ENCODE data around the gene USP47.

USP47 gene

GRCh38 chr11:11841723-11842420, at the start of gene USP47:
USP47 (plus strand) TSS chr11:11841972; CDS start chr11:11842186, 214 bp downstream.
- H3K4me3 ChIP-seq (ENCODE audit: low read length), result peak within 1 kb of the TSS; percentile 85
- no CpG with 5 or more reads among the region's 70 CpGs for WGBS (ENCODE audit: insufficient coverage, insufficient read length)
- H3K27ac ChIP-seq (ENCODE audit: low read length), result no peak within 1 kb of the TSS
- H3K9me3 ChIP-seq (ENCODE audit: control insufficient read depth, insufficient read depth, low read length), result no peaks in the 10 kb centered on the region
- no peaks in the 10 kb centered on the region for H3K27me3 ChIP-seq (ENCODE audit: control insufficient read depth, insufficient read depth, low read length)
- peak; percentile 63 for DNase-seq (ENCODE audit: low read depth, low spot score)
- H3K4me1 ChIP-seq (ENCODE audit: control insufficient read depth, insufficient read depth, low read length), result no peaks in the 10 kb centered on the region; the same call in 1 of the 2 replicates
- H3K36me3 ChIP-seq (ENCODE audit: control insufficient read depth, insufficient read depth, low read length), result no peaks in the 10 kb centered on the region

- Histone ChIP-seq H3K4me1 (ENCODE audit: control insufficient read depth, insufficient read depth, low read length) (no peaks in the 10 kb centered on the region), H3K27me3 (ENCODE audit: control insufficient read depth, insufficient read depth, low read length) (no peaks in the 10 kb centered on the region), H3K4me3 (ENCODE audit: low read length) (no peak overlapping the region), H3K36me3 (ENCODE audit: control insufficient read depth, insufficient read depth, low read length) (no peaks in the 10 kb centered on the region), H3K27ac (ENCODE audit: low read length) (no peak overlapping the region), H3K9me3 (ENCODE audit: control insufficient read depth, insufficient read depth, low read length) (no peaks in the 10 kb centered on the region)
- no peak for DNase-seq (ENCODE audit: low read depth, low spot score)
- no CpG with 5 or more reads among the region's 2 CpGs for WGBS (ENCODE audit: insufficient coverage, insufficient read length)
Observed at GRCh38 chr11:11793073-11793472, 48.7 kb upstream of the USP47 start.

- Histone ChIP-seq H3K4me3 (ENCODE audit: low read length) (no peak overlapping the region), H3K36me3 (ENCODE audit: control insufficient read depth, insufficient read depth, low read length) (no peaks in the 10 kb centered on the region), H3K27me3 (ENCODE audit: control insufficient read depth, insufficient read depth, low read length) (no peaks in the 10 kb centered on the region), H3K9me3 (ENCODE audit: control insufficient read depth, insufficient read depth, low read length) (no peaks in the 10 kb centered on the region), H3K4me1 (ENCODE audit: control insufficient read depth, insufficient read depth, low read length) (no peaks in the 10 kb centered on the region), H3K27ac (ENCODE audit: low read length) (no peak overlapping the region)
- no peak for DNase-seq (ENCODE audit: low read depth, low spot score)
- WGBS (ENCODE audit: insufficient coverage, insufficient read length), result no CpG with 5 or more reads among the region's 5 CpGs
Observed at GRCh38 chr11:11798586-11799438, 43.0 kb upstream of the USP47 start.

- Histone ChIP-seq H3K4me3 (ENCODE audit: low read length) (no peak overlapping the region), H3K4me1 (ENCODE audit: control insufficient read depth, insufficient read depth, low read length) (no peaks in the 10 kb centered on the region), H3K27ac (ENCODE audit: low read length) (no peak overlapping the region), H3K36me3 (ENCODE audit: control insufficient read depth, insufficient read depth, low read length) (no peaks in the 10 kb centered on the region), H3K27me3 (ENCODE audit: control insufficient read depth, insufficient read depth, low read length) (no peaks in the 10 kb centered on the region), H3K9me3 (ENCODE audit: control insufficient read depth, insufficient read depth, low read length) (no peaks in the 10 kb centered on the region)
- DNase-seq (ENCODE audit: low read depth, low spot score), result no peak
- WGBS (ENCODE audit: insufficient coverage, insufficient read length), result no CpG with 5 or more reads among the region's 1 CpG
Observed at GRCh38 chr11:11805228-11805627, 36.5 kb upstream of the USP47 start.

GRCh38 chr11:11806074-11806473, 35.7 kb upstream of the USP47 start:
- DNase-seq (ENCODE audit: low read depth, low spot score), result no peak

GRCh38 chr11:11806586-11806985, 35.2 kb upstream of the USP47 start:
- H3K27ac ChIP-seq (ENCODE audit: low read length), result no peak overlapping the region
- H3K9me3 ChIP-seq (ENCODE audit: control insufficient read depth, insufficient read depth, low read length), result no peaks in the 10 kb centered on the region
- no peaks in the 10 kb centered on the region for H3K4me1 ChIP-seq (ENCODE audit: control insufficient read depth, insufficient read depth, low read length)
- H3K36me3 ChIP-seq (ENCODE audit: control insufficient read depth, insufficient read depth, low read length), result no peaks in the 10 kb centered on the region
- no peak for DNase-seq (ENCODE audit: low read depth, low spot score)
- H3K27me3 ChIP-seq (ENCODE audit: control insufficient read depth, insufficient read depth, low read length), result no peaks in the 10 kb centered on the region
- no peak overlapping the region for H3K4me3 ChIP-seq (ENCODE audit: low read length)

More at GRCh38 chr11:11806074-11806473, 35.7 kb upstream of the USP47 start:
- no CpG with 5 or more reads among the region's 3 CpGs for WGBS (ENCODE audit: insufficient coverage, insufficient read length)
- Histone ChIP-seq H3K4me3 (ENCODE audit: low read length) (no peak overlapping the region), H3K36me3 (ENCODE audit: control insufficient read depth, insufficient read depth, low read length) (no peaks in the 10 kb centered on the region), H3K9me3 (ENCODE audit: control insufficient read depth, insufficient read depth, low read length) (no peaks in the 10 kb centered on the region), H3K27me3 (ENCODE audit: control insufficient read depth, insufficient read depth, low read length) (no peaks in the 10 kb centered on the region), H3K4me1 (ENCODE audit: control insufficient read depth, insufficient read depth, low read length) (no peaks in the 10 kb centered on the region), H3K27ac (ENCODE audit: low read length) (no peak overlapping the region)

GRCh38 chr11:11807811-11808782, 33.7 kb upstream of the USP47 start:
- Histone ChIP-seq H3K27me3 (ENCODE audit: control insufficient read depth, insufficient read depth, low read length) (no peaks in the 10 kb centered on the region), H3K4me1 (ENCODE audit: control insufficient read depth, insufficient read depth, low read length) (no peaks in the 10 kb centered on the region), H3K4me3 (ENCODE audit: low read length) (no peak overlapping the region), H3K36me3 (ENCODE audit: control insufficient read depth, insufficient read depth, low read length) (no peaks in the 10 kb centered on the region), H3K9me3 (ENCODE audit: control insufficient read depth, insufficient read depth, low read length) (no peaks in the 10 kb centered on the region), H3K27ac (ENCODE audit: low read length) (no peak overlapping the region)
- no CpG with 5 or more reads among the region's 8 CpGs for WGBS (ENCODE audit: insufficient coverage, insufficient read length)
- no peak for DNase-seq (ENCODE audit: low read depth, low spot score)

GRCh38 chr11:11808992-11809615, 32.7 kb upstream of the USP47 start:
- DNase-seq (ENCODE audit: low read depth, low spot score), result no peak
- Histone ChIP-seq H3K27ac (ENCODE audit: low read length) (no peak overlapping the region), H3K4me1 (ENCODE audit: control insufficient read depth, insufficient read depth, low read length) (no peaks in the 10 kb centered on the region), H3K4me3 (ENCODE audit: low read length) (no peak overlapping the region), H3K27me3 (ENCODE audit: control insufficient read depth, insufficient read depth, low read length) (no peaks in the 10 kb centered on the region), H3K36me3 (ENCODE audit: control insufficient read depth, insufficient read depth, low read length) (no peaks in the 10 kb centered on the region), H3K9me3 (ENCODE audit: control insufficient read depth, insufficient read depth, low read length) (no peaks in the 10 kb centered on the region)
- WGBS (ENCODE audit: insufficient coverage, insufficient read length), result no CpG with 5 or more reads among the region's 4 CpGs

- DNase-seq (ENCODE audit: low read depth, low spot score), result no peak
- H3K27me3 ChIP-seq (ENCODE audit: control insufficient read depth, insufficient read depth, low read length), result no peaks in the 10 kb centered on the region
- no peak overlapping the region for H3K4me3 ChIP-seq (ENCODE audit: low read length)
- no peaks in the 10 kb centered on the region for H3K4me1 ChIP-seq (ENCODE audit: control insufficient read depth, insufficient read depth, low read length)
- no peak overlapping the region for H3K27ac ChIP-seq (ENCODE audit: low read length)
- H3K36me3 ChIP-seq (ENCODE audit: control insufficient read depth, insufficient read depth, low read length), result no peaks in the 10 kb centered on the region
- H3K9me3 ChIP-seq (ENCODE audit: control insufficient read depth, insufficient read depth, low read length), result no peaks in the 10 kb centered on the region
- WGBS (ENCODE audit: insufficient coverage, insufficient read length), result no CpG with 5 or more reads among the region's 35 CpGs
Observed at GRCh38 chr11:11810764-11811726, 30.7 kb upstream of the USP47 start.

All from iPS DF 6.9 (cell line).